ENCODE data around the gene C9orf85.

GRCh38 chr9:71924576-71924975 lies 13.1 kb downstream of the C9orf85 start:
- no peak for TF ChIP-seq CTCF (IDR thresholded peaks at IDR 0.05; ENCODE audit: poor library complexity)
- no peak for TF ChIP-seq EZH2 (IDR thresholded peaks at IDR 0.05; ENCODE audit: borderline replicate concordance)
- no peak for TF ChIP-seq EZH2phosphoT487 (IDR thresholded peaks at IDR 0.05; ENCODE audit: low read depth, severe bottlenecking, unreplicated experiment)
